HEK293 (cell line): ENCODE results near the gene TMEM238.

Experiments used
- ATF2 ChIP-seq: fragments of 450-650 bp; formaldehyde crosslinking; IDR thresholded peaks from 2 replicates; pipeline ENCODE4 v1.5.1; 2016; ENCODE audit warnings: missing biosample characterization, missing genetic modification characterization, low read depth
- GLIS2 ChIP-seq: fragments of 450-650 bp; formaldehyde crosslinking; IDR thresholded peaks from 2 replicates; pipeline ENCODE4 v1.5.1; 2016; ENCODE audit warnings: missing biosample characterization, missing genetic modification characterization
- HIC1 ChIP-seq: fragments of 450-650 bp; formaldehyde crosslinking; IDR thresholded peaks from 2 replicates; pipeline ENCODE4 v1.5.1; 2016; ENCODE audit warnings: missing biosample characterization, missing genetic modification characterization
- HOXC10 ChIP-seq: sonication (generic); formaldehyde crosslinking; IDR thresholded peaks from 2 replicates; pipeline ENCODE4 v1.8.1; 2023; ENCODE audit warnings: mild to moderate bottlenecking, missing genetic modification reagents
- KLF1 ChIP-seq: fragments of 450-650 bp; formaldehyde crosslinking; IDR thresholded peaks from 2 replicates; pipeline ENCODE4 v1.5.1; 2016; ENCODE audit warnings: missing biosample characterization, missing genetic modification characterization
- KLF10 ChIP-seq: fragments of 450-650 bp; IDR thresholded peaks from 2 replicates; pipeline ENCODE4 v1.5.1; 2018; ENCODE audit warnings: missing biosample characterization, mild to moderate bottlenecking, missing genetic modification characterization
- KLF17 ChIP-seq: fragments of 450-650 bp; formaldehyde crosslinking; IDR thresholded peaks from 2 replicates; pipeline ENCODE4 v1.5.1; 2016; ENCODE audit warnings: missing biosample characterization, missing genetic modification characterization
- KLF8 ChIP-seq: fragments of 450-650 bp; formaldehyde crosslinking; IDR thresholded peaks from 2 replicates; pipeline ENCODE4 v1.5.1; 2016; ENCODE audit warnings: missing biosample characterization, missing genetic modification characterization
- PATZ1 ChIP-seq: fragments of 450-650 bp; formaldehyde crosslinking; IDR thresholded peaks from 2 replicates; pipeline ENCODE4 v1.5.1; 2016; ENCODE audit warnings: missing biosample characterization, missing genetic modification characterization
- RBAK ChIP-seq: fragments of 450-650 bp; formaldehyde crosslinking; IDR thresholded peaks from 2 replicates; pipeline ENCODE4 v1.5.1; 2016; ENCODE audit warnings: missing biosample characterization, missing genetic modification characterization
- SP2 ChIP-seq: fragments of 450-650 bp; formaldehyde crosslinking; IDR thresholded peaks from 2 replicates; pipeline ENCODE4 v1.5.1; 2016; ENCODE audit warnings: missing biosample characterization, missing genetic modification characterization
- SP3 ChIP-seq: fragments of 450-650 bp; formaldehyde crosslinking; IDR thresholded peaks from 2 replicates; pipeline ENCODE4 v1.5.1; 2016; ENCODE audit warnings: missing biosample characterization, missing genetic modification characterization
- SP7 ChIP-seq: fragments of 450-650 bp; formaldehyde crosslinking; IDR thresholded peaks from 2 replicates; pipeline ENCODE4 v1.5.1; 2016; ENCODE audit warnings: missing biosample characterization, missing genetic modification characterization
- ZBTB17 ChIP-seq: fragments of 450-650 bp; formaldehyde crosslinking; IDR thresholded peaks from 2 replicates; pipeline ENCODE4 v1.5.1; 2016; ENCODE audit warnings: missing biosample characterization, missing genetic modification characterization
- ZBTB26 ChIP-seq: fragments of 450-650 bp; formaldehyde crosslinking; optimal IDR thresholded peaks from 2 replicates; pipeline ENCODE3; 2016; ENCODE audit warnings: missing biosample characterization, mild to moderate bottlenecking, missing genetic modification characterization
- ZBTB7A ChIP-seq: fragments of 450-650 bp; formaldehyde crosslinking; IDR thresholded peaks from 2 replicates; pipeline ENCODE4 v1.5.1; 2016; ENCODE audit warnings: low read depth, missing biosample characterization, missing genetic modification characterization
- ZEB2 ChIP-seq: fragments of 450-650 bp; formaldehyde crosslinking; IDR thresholded peaks from 2 replicates; pipeline ENCODE4 v1.5.1; 2016; ENCODE audit warnings: missing biosample characterization, missing genetic modification characterization
- ZFP69B ChIP-seq: fragments of 450-650 bp; formaldehyde crosslinking; IDR thresholded peaks from 2 replicates; pipeline ENCODE4 v1.5.1; 2016; ENCODE audit warnings: missing biosample characterization, missing genetic modification characterization
- ZIC2 ChIP-seq: fragments of 450-650 bp; formaldehyde crosslinking; IDR thresholded peaks from 2 replicates; pipeline ENCODE4 v1.5.1; 2016; ENCODE audit warnings: missing biosample characterization, missing genetic modification characterization
- ZNF26 ChIP-seq: fragments of 450-650 bp; formaldehyde crosslinking; IDR thresholded peaks from 2 replicates; pipeline ENCODE4 v1.5.1; 2016; ENCODE audit warnings: missing biosample characterization, missing genetic modification characterization
- ZNF335 ChIP-seq: fragments of 450-650 bp; formaldehyde crosslinking; conservative IDR thresholded peaks from 2 replicates; pipeline ENCODE4 v1.5.1; 2016; ENCODE audit warnings: missing biosample characterization, missing genetic modification characterization
- ZNF341 ChIP-seq: fragments of 450-650 bp; formaldehyde crosslinking; IDR thresholded peaks from 2 replicates; pipeline ENCODE4; 2016; ENCODE audit warnings: low read depth, missing biosample characterization, missing genetic modification characterization
- ZNF366 ChIP-seq: fragments of 450-650 bp; formaldehyde crosslinking; conservative IDR thresholded peaks from 2 replicates; pipeline ENCODE4 v1.5.1; 2016; ENCODE audit warnings: missing biosample characterization, missing genetic modification characterization
- ZNF398 ChIP-seq: fragments of 450-650 bp; formaldehyde crosslinking; IDR thresholded peaks from 2 replicates; pipeline ENCODE4 v1.5.1; 2017; ENCODE audit warnings: missing biosample characterization, missing genetic modification characterization
- ZNF561 ChIP-seq: fragments of 450-650 bp; IDR thresholded peaks from 2 replicates; pipeline ENCODE4 v1.5.1; 2018; ENCODE audit warnings: missing biosample characterization, missing genetic modification characterization, borderline replicate concordance
- ZNF610 ChIP-seq: fragments of 450-650 bp; formaldehyde crosslinking; IDR thresholded peaks from 2 replicates; pipeline ENCODE4 v1.5.1; 2016; ENCODE audit warnings: missing biosample characterization, missing genetic modification characterization, borderline replicate concordance
- ZNF626 ChIP-seq: fragments of 450-650 bp; sonication (Bioruptor Pico); formaldehyde crosslinking; IDR thresholded peaks from 2 replicates; pipeline ENCODE4 v1.5.1; 2018; ENCODE audit warnings: missing biosample characterization, missing genetic modification characterization, inconsistent platforms
- ZXDB ChIP-seq: fragments of 450-650 bp; formaldehyde crosslinking; IDR thresholded peaks from 2 replicates; pipeline ENCODE4 v1.5.1; 2016; ENCODE audit warnings: missing biosample characterization, missing genetic modification characterization

The TMEM238 gene

GRCh38 chr19:55369653-55370304 lies 14.3 kb downstream of the TMEM238 start (continued):
- TF ChIP-seq ZNF610 (tag by site-specific recombination) (no peak), HOXC10 (no peak), ZBTB26 (tag by site-specific recombination) (peak; percentile 70), ATF2 (tag by site-specific recombination) (no peak), ZNF335 (tag by site-specific recombination) (peak; percentile 84), ZEB2 (tag by site-specific recombination) (peak; percentile 43), SP2 (peak; percentile 80), ZNF341 (tag by site-specific recombination) (peak; percentile 70), ZBTB17 (tag by site-specific recombination) (peak; percentile 75), ZNF26 (tag by site-specific recombination) (no peak), ZNF366 (tag by site-specific recombination) (peak; percentile 72), GLIS2 (tag by site-specific recombination) (peak; percentile 73), SP7 (tag by site-specific recombination) (peak; percentile 37; the same call in 1 of the 2 replicates), ZNF398 (tag by site-specific recombination) (peak; percentile 83), ZIC2 (tag by site-specific recombination) (peak; percentile 86), KLF1 (tag by site-specific recombination) (0 out of 2 replicates have a peak, but pooled peaks have one; percentile 12), KLF17 (tag by site-specific recombination) (peak; percentile 38; the same call in 1 of the 2 replicates), KLF8 (tag by site-specific recombination) (peak; percentile 61), ZXDB (tag by site-specific recombination) (peak; percentile 93), ZBTB7A (tag by site-specific recombination) (peak; percentile 68), PATZ1 (tag by site-specific recombination) (peak; percentile 85), ZNF561 (tag by site-specific recombination) (0 out of 2 replicates have a peak, but pooled peaks have one; percentile 34), ZNF626 (no peak), KLF10 (tag by site-specific recombination) (peak; percentile 87), ZFP69B (tag by site-specific recombination) (no peak), RBAK (no peak), HIC1 (peak; percentile 52; the same call in 1 of the 2 replicates), SP3 (tag by site-specific recombination) (peak; percentile 43)
